Lower leg skin (tissue), 3 donors: ENCODE data around the gene NAV2.

Source experiments
- CTCF ChIP-seq, 3 donors: fragments of 450-650 bp; IDR thresholded peaks; one replicate each; pipeline ENCODE4 v1.5.1; 2016; ENCODE audit warnings: antibody characterized with exemption in 3 of 3, mild to moderate bottlenecking in 3 of 3, moderate library complexity in 2 of 3
- POLR2A ChIP-seq, 2 donors: fragments of 450-650 bp; IDR thresholded peaks; one replicate each; pipeline ENCODE4 v1.6.1; 2016 to 2017; ENCODE audit warnings: antibody characterized with exemption in 2 of 2, mild to moderate bottlenecking in 1 of 2, moderate library complexity in 1 of 2

- TF ChIP-seq CTCF (IDR thresholded peaks at IDR 0.05): no peak
- TF ChIP-seq POLR2A (IDR thresholded peaks at IDR 0.05): no peak
Measured at GRCh38 chr11:20157728-20158127, 445.1 kb downstream of the NAV2 start.
